HepG2 (cell line): ENCODE measurements around the gene IPP. TPM values are rescaled to one million over a fixed set of nuclear protein-coding genes. Genes with fewer than 3 reads are reported as not detected.

ENCODE experiments used
- ARID2 ChIP-seq: sonication (generic); formaldehyde crosslinking; IDR thresholded peaks from 2 replicates; pipeline ENCODE4 v1.8.1; 2022; ENCODE audit warnings: mild to moderate bottlenecking, missing genetic modification reagents, borderline replicate concordance
- GATAD1 ChIP-seq: IDR thresholded peaks from 2 replicates; pipeline ENCODE4 v1.6.1; 2016; ENCODE audit warnings: missing genetic modification reagents, missing compliant biosample characterization
- HMGA1 ChIP-seq: sonication (generic); formaldehyde crosslinking; conservative IDR thresholded peaks from 2 replicates; pipeline ENCODE4 v1.4.0; 2020; ENCODE audit warnings: missing genetic modification reagents
- MIXL1 ChIP-seq: IDR thresholded peaks from 2 replicates; pipeline ENCODE4 v1.6.1; 2016
- NFKBIZ ChIP-seq: IDR thresholded peaks from 2 replicates; pipeline ENCODE4 v1.6.1; 2018; ENCODE audit warnings: missing genetic modification reagents, missing compliant biosample characterization
- NFRKB ChIP-seq: fragments of 450-650 bp; IDR thresholded peaks from 2 replicates; pipeline ENCODE4 v1.6.1; 2017
- RFXAP ChIP-seq: sonication (generic); formaldehyde crosslinking; IDR thresholded peaks from 2 replicates; pipeline ENCODE4 v1.4.0; 2020; ENCODE audit warnings: missing genetic modification reagents, borderline replicate concordance
- SMAD9 ChIP-seq: sonication (generic); formaldehyde crosslinking; IDR thresholded peaks from 2 replicates; pipeline ENCODE4 v1.5.1; 2020; ENCODE audit warnings: mild to moderate bottlenecking, missing genetic modification reagents
- ZBTB38 ChIP-seq: sonication (generic); formaldehyde crosslinking; IDR thresholded peaks from 2 replicates; pipeline ENCODE4 v1.5.1; 2020; ENCODE audit warnings: mild to moderate bottlenecking, missing genetic modification reagents
- ZNF234 ChIP-seq: sonication (generic); formaldehyde crosslinking; conservative IDR thresholded peaks from 2 replicates; pipeline ENCODE4 v1.5.1; 2020; ENCODE audit warnings: mild to moderate bottlenecking, missing genetic modification reagents
- ZNF468 ChIP-seq: sonication (generic); formaldehyde crosslinking; IDR thresholded peaks from 2 replicates; pipeline ENCODE4 v1.8.0; 2022; ENCODE audit warnings: mild to moderate bottlenecking, moderate library complexity, missing genetic modification reagents
- ZNF777 ChIP-seq: sonication (generic); formaldehyde crosslinking; IDR thresholded peaks from 2 replicates; pipeline ENCODE4 v1.4.0; 2020; ENCODE audit warnings: missing genetic modification reagents
- ZNF780A ChIP-seq: sonication (generic); formaldehyde crosslinking; IDR thresholded peaks from 2 replicates; pipeline ENCODE4 v1.8.0; 2022; ENCODE audit warnings: mild to moderate bottlenecking, missing genetic modification reagents, moderate library complexity
- ZNF781 ChIP-seq: sonication (generic); formaldehyde crosslinking; IDR thresholded peaks from 2 replicates; pipeline ENCODE4 v1.5.1; 2020; ENCODE audit warnings: borderline replicate concordance, mild to moderate bottlenecking, missing genetic modification reagents; ENCODE audit errors: not compliant biosample characterization
- ZNF782 ChIP-seq: sonication (generic); formaldehyde crosslinking; IDR thresholded peaks from 2 replicates; pipeline ENCODE4 v1.4.0; 2020; ENCODE audit warnings: missing genetic modification reagents, mild to moderate bottlenecking, borderline replicate concordance
- polyA plus RNA-seq, 8 experiments: library from polyadenylated mRNA; depleted of rRNA in 3 of 8; stranded (reverse) in 7 of 8; unstranded in 1 of 8; fragments of >200 nt; fragmentation: Illumina TruSeq in 4 of 8; extraction: Trizol in 4 of 8; gene quantifications; 2 replicates each; pipeline versions ENCODE4 v1.2.1 to v1.2.3, GENCODE V29; 2011 to 2016; ENCODE audit warnings: low read depth in 4 of 8, missing spikeins in 1 of 8, mixed read lengths in 1 of 8; ENCODE audit not compliant: insufficient read depth in 1 of 8
- total RNA-seq, 5 experiments: library from RNA; depleted of rRNA; stranded (reverse); fragments of >200 nt; fragmentation: Illumina TruSeq; extraction: Trizol; gene quantifications; 2 replicates each; pipeline ENCODE4 v1.2.3, GENCODE V29; 2016; ENCODE audit warnings: low read depth in 1 of 5
- TF ChIP-seq, protein P1 (sequence below): IDR thresholded peaks from 2 replicates; pipeline ENCODE4 v1.6.1; 2016
- TF ChIP-seq, protein P2 (sequence below): sonication (generic); formaldehyde crosslinking; IDR thresholded peaks from 2 replicates; pipeline ENCODE4 v1.8.1; 2023; ENCODE audit warnings: missing genetic modification reagents, inconsistent platforms, borderline replicate concordance
- TF ChIP-seq, protein P3 (sequence below): sonication (generic); formaldehyde crosslinking; IDR thresholded peaks from 2 replicates; pipeline ENCODE4 v1.8.0; 2023; ENCODE audit warnings: mild to moderate bottlenecking, missing genetic modification reagents
- TF ChIP-seq, protein P4 (sequence below): sonication (generic); formaldehyde crosslinking; IDR thresholded peaks from 2 replicates; pipeline ENCODE4 v1.5.1; 2020; ENCODE audit warnings: missing genetic modification reagents, mild to moderate bottlenecking, borderline replicate concordance
- TF ChIP-seq, protein P5 (sequence below): IDR thresholded peaks from 2 replicates; pipeline ENCODE4 v1.6.1; 2018; ENCODE audit warnings: missing genetic modification reagents, mild to moderate bottlenecking, missing compliant biosample characterization
- TF ChIP-seq, protein P6 (sequence below): sonication (generic); formaldehyde crosslinking; IDR thresholded peaks from 2 replicates; pipeline ENCODE4 v1.9.0; 2021; ENCODE audit warnings: missing genetic modification reagents, borderline replicate concordance

IPP gene
- total and polyA plus RNA-seq, 2 of the 13 experiments (the other 11 are each of a cell fraction or from before 2014, with no cell fraction given): 3.0 to 9.7 TPM

DNA sequence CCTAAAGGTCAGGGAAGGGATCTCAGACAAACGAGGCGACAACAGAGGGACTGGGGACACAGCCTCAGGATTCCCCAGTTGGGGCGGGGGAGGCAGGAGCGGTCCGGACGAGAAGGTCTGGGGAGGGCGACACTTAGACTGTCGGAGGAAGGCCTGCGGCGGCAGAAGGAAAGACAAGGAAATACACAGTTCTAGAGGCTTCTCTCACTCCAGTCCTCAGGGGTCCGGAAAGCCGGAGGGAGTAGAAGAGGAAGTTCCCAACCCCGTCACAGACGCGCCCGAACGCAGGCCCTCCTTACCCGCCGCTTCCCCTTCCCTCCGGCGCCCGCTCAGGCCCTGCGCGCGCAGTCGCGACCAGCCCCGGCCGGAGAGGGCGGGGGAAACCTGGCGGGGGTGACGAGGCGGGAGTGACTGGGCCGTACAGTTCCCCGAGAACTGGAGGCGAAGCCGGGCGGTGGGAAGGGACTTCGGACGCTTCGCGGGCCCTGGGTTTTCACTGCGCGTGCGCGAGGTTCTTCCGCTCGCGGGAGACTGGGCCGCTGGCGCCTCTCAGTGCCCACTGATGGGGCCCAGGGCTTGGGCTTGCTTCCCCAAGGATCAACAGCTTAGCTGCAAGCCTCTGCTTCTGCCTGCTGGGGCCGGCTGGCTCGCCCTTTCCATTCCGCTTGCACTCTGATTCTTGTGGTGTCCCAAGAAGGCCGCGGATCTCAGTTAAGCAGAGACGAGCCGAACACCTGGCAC is at the start of gene IPP (continued):
- peak; percentile 78 for TF ChIP-seq GATAD1 (CRISPR knock-in tag)
- peak; percentile 51; the same call in 1 of the 2 replicates for TF ChIP-seq MIXL1 (CRISPR knock-in tag)
- TF ChIP-seq ZNF782: peak; percentile 92; the same call in 1 of the 2 replicates
- TF ChIP-seq, protein P1, sequence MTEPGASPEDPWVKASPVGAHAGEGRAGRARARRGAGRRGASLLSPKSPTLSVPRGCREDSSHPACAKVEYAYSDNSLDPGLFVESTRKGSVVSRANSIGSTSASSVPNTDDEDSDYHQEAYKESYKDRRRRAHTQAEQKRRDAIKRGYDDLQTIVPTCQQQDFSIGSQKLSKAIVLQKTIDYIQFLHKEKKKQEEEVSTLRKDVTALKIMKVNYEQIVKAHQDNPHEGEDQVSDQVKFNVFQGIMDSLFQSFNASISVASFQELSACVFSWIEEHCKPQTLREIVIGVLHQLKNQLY (CRISPR knock-in tag): no peak
- peak; percentile 42; the same call in 1 of the 2 replicates for TF ChIP-seq NFKBIZ (CRISPR knock-in tag)
- peak; percentile 52; the same call in 1 of the 2 replicates for TF ChIP-seq ZBTB38
- TF ChIP-seq, protein P2, sequence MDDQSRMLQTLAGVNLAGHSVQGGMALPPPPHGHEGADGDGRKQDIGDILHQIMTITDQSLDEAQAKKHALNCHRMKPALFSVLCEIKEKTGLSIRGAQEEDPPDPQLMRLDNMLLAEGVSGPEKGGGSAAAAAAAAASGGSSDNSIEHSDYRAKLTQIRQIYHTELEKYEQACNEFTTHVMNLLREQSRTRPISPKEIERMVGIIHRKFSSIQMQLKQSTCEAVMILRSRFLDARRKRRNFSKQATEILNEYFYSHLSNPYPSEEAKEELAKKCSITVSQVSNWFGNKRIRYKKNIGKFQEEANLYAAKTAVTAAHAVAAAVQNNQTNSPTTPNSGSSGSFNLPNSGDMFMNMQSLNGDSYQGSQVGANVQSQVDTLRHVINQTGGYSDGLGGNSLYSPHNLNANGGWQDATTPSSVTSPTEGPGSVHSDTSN (CRISPR knock-in tag): no peak
- TF ChIP-seq, protein P3, sequence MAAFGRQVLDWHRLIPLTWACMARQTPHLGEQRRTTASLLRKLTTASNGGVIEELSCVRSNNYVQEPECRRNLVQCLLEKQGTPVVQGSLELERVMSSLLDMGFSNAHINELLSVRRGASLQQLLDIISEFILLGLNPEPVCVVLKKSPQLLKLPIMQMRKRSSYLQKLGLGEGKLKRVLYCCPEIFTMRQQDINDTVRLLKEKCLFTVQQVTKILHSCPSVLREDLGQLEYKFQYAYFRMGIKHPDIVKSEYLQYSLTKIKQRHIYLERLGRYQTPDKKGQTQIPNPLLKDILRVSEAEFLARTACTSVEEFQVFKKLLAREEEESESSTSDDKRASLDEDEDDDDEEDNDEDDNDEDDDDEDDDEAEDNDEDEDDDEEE (CRISPR knock-in tag): 0 out of 2 replicates have a peak, but pooled peaks have one; percentile 72
- TF ChIP-seq ARID2 (CRISPR knock-in tag): no peak; the same call in 1 of the 2 replicates
- TF ChIP-seq, protein P4, sequence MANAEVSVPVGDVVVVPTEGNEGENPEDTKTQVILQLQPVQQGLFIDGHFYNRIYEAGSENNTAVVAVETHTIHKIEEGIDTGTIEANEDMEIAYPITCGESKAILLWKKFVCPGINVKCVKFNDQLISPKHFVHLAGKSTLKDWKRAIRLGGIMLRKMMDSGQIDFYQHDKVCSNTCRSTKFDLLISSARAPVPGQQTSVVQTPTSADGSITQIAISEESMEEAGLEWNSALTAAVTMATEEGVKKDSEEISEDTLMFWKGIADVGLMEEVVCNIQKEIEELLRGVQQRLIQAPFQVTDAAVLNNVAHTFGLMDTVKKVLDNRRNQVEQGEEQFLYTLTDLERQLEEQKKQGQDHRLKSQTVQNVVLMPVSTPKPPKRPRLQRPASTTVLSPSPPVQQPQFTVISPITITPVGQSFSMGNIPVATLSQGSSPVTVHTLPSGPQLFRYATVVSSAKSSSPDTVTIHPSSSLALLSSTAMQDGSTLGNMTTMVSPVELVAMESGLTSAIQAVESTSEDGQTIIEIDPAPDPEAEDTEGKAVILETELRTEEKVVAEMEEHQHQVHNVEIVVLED: peak; percentile 63; the same call in 1 of the 2 replicates
- TF ChIP-seq, protein P5, sequence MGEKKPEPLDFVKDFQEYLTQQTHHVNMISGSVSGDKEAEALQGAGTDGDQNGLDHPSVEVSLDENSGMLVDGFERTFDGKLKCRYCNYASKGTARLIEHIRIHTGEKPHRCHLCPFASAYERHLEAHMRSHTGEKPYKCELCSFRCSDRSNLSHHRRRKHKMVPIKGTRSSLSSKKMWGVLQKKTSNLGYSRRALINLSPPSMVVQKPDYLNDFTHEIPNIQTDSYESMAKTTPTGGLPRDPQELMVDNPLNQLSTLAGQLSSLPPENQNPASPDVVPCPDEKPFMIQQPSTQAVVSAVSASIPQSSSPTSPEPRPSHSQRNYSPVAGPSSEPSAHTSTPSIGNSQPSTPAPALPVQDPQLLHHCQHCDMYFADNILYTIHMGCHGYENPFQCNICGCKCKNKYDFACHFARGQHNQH (CRISPR knock-in tag): peak; percentile 82; the same call in 1 of the 2 replicates
- TF ChIP-seq HMGA1 (CRISPR knock-in tag): no peak
- 0 out of 2 replicates have a peak, but pooled peaks have one; percentile 5 for TF ChIP-seq ZNF777 (CRISPR knock-in tag)
- no peak for TF ChIP-seq ZNF468 (CRISPR knock-in tag)
- TF ChIP-seq ZNF781 (CRISPR knock-in tag): peak; percentile 93
- TF ChIP-seq, protein P6, sequence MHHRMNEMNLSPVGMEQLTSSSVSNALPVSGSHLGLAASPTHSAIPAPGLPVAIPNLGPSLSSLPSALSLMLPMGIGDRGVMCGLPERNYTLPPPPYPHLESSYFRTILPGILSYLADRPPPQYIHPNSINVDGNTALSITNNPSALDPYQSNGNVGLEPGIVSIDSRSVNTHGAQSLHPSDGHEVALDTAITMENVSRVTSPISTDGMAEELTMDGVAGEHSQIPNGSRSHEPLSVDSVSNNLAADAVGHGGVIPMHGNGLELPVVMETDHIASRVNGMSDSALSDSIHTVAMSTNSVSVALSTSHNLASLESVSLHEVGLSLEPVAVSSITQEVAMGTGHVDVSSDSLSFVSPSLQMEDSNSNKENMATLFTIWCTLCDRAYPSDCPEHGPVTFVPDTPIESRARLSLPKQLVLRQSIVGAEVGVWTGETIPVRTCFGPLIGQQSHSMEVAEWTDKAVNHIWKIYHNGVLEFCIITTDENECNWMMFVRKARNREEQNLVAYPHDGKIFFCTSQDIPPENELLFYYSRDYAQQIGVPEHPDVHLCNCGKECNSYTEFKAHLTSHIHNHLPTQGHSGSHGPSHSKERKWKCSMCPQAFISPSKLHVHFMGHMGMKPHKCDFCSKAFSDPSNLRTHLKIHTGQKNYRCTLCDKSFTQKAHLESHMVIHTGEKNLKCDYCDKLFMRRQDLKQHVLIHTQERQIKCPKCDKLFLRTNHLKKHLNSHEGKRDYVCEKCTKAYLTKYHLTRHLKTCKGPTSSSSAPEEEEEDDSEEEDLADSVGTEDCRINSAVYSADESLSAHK: no peak
- no peak for TF ChIP-seq ZNF780A (CRISPR knock-in tag)
- peak; percentile 68; the same call in 1 of the 2 replicates for TF ChIP-seq RFXAP (CRISPR knock-in tag)
- no peak for TF ChIP-seq NFRKB
- no peak for TF ChIP-seq SMAD9 (CRISPR knock-in tag)
- TF ChIP-seq ZNF234: 0 out of 2 replicates have a peak, but pooled peaks have one; percentile 64
